Muscle of back (tissue), 11 donors: ENCODE results near the gene RECQL5. TPM values are rescaled to one million over a fixed set of nuclear protein-coding genes. Genes with fewer than 3 reads are reported as not detected.

Source experiments
- DNase-seq, 3 donors: peaks; one replicate each; pipeline versions ENCODE4 v3.0.0 to v3.0.0-alpha.2; 2013
- polyA plus RNA-seq, 10 donors: library from polyadenylated mRNA; unstranded; fragments of 120-200 nt; gene quantifications; one replicate each; pipeline ENCODE4 v1.2.1, GENCODE V29; 2013; ENCODE audit not compliant: insufficient read length in 10 of 10

Gene RECQL5
- polyA plus RNA-seq, 10 donors, result 9.6 to 20.9 (median 14.1) TPM

DNA sequence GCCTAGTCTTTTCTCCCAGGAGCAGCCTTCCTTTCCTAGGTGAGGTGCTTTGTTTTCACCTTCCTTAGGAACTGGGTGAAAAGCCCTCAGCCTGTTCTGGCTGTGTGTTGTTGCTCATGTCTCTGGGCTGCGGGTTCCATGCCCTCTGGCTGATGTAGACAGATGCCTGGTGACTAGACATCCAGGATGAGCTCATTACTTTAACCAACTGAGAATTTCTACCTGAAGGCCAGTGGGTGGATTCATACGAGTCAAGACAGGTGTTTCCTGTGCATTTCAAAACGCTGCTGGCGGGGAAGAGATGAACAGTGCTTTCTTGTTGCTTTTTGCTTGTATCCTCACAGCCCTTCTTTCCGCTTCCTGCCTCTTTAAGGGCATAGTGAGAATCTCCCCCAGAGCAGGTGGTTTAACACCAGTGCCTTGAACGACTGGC, 22.5 kb upstream of the RECQL5 start:
- no peak for DNase-seq

DNA sequence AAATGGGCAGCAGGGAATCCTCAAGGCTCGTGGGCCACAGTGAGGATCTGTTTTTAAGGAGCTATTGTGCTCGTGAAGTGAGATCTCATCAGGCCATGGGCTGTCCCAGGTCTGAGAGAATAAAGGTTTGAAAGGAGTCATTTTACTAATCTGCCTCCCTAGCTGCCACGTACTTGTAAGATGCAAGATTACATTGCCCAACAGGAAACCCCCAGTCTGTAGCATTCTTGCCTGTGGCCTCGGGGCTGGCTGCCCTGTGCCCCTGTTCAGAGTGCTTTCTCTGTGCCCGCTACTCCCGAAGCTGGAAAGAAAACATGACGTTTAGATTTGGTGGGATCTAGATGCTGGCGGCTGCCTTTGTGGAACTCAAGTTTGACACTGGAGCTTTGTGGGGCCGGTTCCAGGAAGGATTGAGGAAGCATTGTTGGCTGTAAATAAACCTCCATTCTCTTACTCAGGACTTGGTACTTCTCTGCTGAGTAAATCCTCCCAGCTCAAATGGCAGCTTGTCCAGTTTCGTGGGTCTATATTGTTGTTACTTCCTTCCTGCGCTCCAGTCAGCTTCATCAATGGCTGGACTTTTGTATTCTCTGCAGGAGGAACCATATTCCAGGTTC, 21.4 kb upstream of the RECQL5 start:
- DNase-seq, result no peak

DNA sequence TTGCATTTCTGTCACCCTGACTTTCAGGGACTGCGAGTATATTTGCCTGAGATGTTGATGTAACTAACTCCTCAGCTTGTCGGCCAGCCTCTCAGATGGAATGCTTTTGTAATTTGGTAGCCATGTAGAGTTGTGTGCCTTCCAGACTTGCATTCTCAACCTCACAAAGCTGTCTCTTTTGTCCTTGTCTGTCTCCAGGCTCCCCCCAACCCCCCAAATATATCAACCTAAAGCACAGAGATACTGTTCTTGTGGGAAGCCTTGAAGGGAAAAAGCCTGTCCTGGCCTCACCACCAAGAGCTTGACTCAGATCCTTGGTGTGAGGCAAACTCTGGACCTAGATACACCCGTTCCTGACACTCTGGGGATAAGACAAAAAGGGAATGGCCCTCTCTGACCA, 18.5 kb upstream of the RECQL5 start:
- DNase-seq, result no peak

DNA sequence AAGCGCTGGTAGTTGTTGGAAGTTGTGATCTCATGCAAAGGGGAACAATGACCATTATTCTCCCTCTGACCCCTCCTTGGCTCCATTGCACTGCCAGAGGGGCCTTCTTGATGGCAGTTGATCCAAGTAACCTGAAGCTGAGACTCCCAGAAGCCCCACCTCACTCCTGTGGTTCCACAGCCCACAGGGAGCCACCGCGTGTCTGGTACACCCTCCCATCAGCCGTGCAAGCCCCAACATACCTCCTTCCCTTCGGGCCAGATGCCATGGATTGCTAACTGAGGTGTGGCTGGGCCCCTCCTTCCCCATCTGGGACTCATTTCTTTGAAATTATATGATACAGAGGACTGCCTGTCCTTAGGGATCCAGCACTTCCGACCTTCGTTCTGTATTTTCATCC, 18.0 kb upstream of the RECQL5 start:
- DNase-seq, result no peak

DNA sequence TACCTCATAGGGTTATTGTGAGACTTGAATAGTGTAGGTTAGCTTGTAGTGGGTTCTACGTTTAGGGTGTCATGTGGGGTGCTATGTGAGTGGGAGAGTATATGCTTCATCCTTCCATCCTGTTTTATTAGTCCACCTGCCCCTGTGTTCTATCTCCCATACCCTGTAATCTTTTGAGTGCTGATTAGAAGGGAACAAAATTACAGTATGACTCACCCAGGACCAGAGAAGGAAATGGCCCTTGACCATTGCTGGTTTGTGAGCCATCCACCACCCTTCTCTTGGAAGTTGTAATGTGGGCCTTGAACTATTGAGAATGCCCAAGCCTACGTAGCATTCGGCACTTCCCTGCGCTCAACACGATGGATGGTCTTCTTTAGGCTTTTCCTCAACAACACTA, 17.3 kb upstream of the RECQL5 start:
- DNase-seq, result no peak

DNA sequence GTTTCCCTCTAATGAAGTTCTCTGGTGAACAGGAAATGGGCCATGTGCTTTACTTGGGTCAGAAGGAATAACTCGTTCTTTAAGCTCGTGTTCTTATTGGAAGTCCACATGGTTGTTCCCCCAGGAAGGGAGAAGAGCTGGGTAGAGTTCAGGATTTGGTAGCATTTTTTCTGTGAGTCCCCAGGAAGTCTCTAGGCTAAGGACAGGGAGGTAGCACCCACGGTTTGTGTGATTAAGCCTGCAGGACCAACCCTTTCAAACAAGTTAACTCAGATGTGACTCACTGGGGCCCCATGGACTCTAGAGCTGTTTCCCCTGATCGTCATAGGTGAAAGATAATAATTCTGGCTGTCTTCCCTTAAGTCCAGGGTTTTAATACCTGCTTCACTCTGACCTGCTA, 16.6 kb upstream of the RECQL5 start:
- no peak for DNase-seq

DNA sequence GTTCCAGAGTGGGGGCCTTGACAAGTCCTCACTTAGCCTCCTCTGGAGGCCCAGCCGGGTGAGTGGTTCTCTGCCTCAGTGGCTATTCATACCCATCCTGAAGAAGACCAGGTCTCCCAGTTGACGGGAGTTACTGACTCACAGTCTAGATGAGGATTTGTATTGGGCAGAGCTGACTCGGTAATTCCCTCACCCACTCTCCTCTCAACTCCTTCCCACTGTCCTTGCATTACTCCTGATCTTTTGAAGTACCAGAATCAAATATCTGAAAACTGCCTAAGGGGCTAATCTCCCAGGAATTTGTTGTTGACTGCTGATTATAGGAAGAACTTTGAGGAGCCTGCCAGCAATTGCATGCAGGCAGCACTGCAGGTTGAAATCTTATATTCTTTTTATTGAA, 14.3 kb upstream of the RECQL5 start:
- DNase-seq, result no peak

DNA sequence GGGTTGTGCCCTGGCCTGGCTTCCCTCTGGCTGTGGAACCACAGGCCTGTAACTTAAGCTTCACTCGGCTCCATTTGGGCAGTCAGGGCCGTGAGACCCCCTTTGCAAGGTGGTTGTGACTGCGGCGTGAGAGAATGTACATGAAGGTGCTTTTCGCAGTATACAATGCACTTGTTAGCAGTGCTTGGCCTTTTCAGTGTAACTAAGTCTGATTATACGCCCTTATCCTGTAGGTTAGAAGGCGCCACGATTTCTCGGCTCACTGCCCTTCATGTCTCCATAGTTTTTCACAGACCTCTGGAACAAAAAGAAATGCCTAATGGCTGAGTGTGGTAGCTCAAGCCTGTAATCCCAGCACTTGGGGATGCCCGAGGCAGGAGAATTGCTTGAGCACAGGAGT, 13.5 kb upstream of the RECQL5 start:
- DNase-seq, result no peak

DNA sequence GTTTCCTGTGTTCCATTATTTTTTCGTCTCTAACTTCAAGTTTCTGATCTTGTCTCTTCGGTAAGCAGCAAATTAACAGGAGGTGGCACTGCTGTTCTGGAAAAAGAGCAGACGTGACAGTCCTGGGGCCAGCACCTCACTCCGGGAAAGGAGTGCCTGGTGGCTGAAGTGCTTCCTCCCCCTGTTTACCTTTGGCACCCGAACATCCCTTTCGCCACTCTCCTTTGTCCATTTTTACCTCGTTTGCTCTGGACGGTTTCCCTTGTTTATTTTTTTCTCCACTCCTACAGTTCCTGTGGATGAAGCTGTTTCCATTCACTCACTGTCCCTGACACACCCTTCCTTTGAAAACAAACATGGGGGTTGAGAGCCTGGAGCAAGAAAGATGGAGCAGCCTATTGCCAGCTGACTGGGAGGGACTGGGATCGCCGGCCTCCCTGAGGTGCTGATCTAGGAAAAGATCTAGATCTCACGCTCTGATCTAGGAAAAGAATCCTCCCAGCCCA, 12.8 kb upstream of the RECQL5 start:
- DNase-seq, result no peak

DNA sequence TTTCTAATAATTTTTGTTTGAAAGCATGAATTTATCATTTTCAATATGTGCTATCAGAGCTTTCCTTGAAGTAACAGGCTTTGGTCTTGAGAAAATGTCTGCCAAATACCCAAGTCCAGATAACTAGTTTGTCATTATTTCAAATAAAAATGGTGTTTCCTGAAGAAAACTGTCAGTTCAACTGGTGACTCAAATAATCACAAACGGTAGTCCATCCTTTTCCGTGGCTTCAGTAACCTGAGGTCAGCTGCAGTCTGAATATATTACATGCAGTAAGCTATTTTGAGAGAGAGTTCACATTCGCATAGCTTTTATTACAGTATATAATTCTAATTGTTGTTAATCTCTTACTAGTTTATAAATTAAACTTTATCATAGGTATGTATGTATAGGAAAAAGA, 9.5 kb upstream of the RECQL5 start:
- no peak for DNase-seq

DNA sequence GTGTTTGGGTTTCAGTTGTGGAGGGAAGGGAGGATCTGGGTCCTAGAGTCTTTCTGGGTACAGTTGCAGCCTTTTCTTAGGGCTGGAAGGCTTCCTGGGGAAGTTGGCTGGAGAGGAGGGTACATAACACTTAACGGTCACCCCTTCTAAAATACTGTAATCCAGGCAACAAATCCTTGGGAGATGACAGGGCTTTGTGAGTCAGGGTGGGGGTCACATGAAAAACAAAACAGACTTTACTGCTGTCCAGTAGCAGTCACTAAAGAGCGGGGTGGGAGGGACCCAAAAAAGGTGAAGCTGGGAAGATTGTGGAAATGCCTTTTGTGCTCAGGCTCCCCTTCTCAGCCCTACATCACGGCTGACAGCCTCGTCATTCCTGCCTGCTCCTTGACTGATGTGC, 6.5 kb upstream of the RECQL5 start:
- DNase-seq, result no peak

DNA sequence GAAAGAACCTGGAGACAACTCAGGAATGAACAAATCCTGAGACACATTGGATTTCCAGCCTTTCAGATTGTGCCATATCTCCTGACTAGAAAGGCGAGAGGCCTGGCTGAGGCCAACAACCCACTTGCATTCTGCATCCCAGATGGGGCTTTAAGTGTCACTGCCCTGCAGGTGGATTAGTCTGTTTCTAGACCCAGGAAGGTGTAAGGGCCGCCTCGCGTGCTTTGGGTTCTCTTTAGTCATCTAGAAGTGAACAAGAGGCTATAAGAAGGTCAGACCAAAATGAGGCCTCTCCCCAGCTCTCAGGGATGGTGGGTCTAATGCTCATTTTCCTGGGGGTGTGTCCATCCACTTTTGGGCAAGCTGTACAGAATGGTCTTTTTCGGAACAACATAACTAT, 5.1 kb upstream of the RECQL5 start:
- no peak for DNase-seq

DNA sequence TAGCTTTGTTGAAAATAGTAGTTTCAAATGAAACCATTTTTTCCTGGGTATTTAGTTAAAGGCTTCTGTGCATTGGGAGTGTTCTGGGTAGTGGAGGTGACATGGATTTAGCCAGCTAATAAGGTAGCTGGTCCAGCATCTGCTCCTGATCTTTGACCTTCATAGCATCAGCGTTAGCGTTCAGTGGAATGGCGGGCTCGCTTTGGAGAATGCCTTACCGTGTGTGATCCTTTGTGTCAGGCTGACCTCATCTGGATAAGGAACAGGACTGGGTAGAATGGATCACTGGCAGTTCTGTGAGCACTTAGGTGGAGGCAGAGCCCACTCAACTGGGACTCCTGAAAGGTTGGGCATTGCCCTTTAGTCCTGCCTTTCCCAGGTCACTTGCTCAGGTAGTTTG, 3.9 kb upstream of the RECQL5 start:
- no peak for DNase-seq

DNA sequence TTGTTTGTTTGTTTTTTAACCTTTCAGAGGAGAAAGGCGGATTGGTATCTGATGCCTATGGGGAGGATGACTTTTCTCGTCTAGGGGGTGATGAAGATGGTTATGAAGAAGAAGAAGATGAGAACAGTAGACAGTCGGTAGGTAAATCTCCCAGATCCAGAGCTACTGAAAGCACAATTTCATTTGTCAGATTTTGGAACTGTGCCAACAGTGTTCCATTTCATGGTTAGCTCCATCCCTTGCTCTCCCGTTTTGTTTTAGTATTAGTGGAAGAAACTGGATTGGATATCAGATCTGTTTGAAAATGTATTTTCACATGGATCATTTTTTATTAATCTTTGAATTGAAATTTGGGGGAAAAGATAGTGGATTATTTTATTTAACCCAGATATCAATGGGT, 1.5 kb upstream of the RECQL5 start:
- DNase-seq, result no peak

DNA sequence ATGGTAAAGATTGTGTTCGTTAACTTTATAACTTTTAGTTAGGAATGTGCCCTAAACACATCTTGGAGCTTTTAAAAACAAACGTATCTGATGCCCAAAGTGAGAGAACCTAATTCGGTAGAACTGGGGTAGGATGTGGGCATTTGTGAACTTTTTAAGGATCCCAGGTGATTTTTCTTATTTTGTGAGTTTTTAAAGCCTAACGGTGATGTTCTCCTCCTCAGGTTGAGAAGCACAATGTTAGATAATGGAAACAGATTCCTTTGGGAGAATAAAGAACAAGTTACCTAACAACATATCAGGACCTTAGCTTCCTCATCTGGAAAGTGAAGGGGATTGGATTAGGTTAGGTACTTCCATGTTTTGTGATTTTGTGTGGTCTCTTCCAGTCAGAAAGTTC, 871 bp upstream of the RECQL5 start:
- DNase-seq, result no peak

DNA sequence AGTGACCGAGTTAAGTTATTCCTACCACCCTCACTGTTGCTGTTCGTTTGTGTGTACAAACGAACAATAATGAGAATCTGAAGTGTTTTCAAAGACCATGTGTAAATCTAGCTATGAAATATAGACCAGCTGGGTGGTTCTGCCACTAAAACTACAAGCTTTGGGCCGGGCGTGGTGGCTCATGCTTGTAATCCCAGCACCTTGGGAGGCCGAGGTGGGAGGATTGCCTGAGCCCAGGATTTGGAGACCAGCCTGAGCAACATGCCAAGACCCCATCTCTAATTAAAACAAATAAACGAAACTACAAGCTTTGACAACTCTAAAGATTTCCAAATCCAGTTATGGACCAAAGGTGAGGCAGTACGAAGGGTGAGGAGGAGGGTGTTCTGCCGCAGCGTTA, 973 bp downstream of the RECQL5 start:
- DNase-seq, result no peak

DNA sequence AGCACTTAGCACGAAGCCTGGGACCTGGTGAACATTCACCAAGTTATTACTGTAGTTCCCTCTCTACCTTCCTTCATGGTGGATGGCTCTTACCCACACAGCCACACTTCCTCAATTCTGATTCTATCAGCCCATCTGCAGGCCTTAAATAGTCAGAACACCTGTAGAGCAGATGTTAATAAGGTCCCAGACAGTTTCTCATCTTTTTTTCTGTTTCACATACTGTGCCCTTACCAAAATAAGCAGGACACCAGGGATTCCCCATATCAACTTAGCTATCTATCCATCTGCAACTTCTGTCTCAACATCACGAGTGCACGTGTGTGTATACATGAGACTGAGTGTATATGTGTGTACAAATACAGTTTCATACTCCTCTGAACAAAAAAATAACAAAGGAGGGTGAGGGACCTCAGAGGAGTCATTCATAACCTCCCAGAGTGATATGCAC, 2.8 kb downstream of the RECQL5 start:
- DNase-seq, result no peak

DNA sequence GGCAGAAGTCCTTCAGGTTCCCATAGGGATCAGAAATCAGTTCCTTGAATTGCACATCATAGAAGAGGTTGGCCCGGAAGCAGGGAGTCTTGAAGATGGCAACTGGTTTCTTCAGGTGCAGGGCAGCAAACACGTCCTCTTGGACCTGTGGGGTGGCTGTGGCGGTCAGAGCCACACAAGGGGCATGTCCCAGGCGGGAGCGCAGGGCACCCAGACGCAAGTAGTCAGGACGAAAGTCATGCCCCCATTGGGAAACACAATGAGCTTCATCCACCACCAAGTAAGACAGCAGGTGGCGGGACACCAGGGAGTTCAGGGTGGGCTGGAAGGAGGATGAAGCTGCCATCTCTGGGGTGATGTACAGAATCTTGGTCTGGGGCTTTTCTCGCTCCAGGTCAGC, 4.4 kb downstream of the RECQL5 start:
- no peak for DNase-seq

DNA sequence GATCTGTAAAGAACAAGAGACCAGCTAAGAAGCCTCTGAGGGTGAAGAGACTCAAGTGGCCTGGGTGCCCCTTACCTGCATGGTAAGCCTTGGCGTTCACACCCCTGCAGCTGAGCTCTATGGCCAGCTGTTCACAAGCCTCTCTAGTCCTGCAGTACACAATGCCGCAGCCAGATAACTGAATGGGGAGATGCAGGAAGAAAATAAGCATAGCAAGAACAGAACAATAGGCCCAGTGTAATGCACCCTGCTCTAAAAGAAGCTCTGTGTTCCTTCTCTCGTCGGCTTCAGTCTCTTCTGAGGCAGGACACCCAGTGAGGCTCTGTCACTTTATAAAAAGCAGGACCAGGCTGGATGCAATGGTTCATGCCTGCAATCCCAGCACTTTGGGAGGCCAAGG, 5.4 kb downstream of the RECQL5 start:
- DNase-seq, result no peak

DNA sequence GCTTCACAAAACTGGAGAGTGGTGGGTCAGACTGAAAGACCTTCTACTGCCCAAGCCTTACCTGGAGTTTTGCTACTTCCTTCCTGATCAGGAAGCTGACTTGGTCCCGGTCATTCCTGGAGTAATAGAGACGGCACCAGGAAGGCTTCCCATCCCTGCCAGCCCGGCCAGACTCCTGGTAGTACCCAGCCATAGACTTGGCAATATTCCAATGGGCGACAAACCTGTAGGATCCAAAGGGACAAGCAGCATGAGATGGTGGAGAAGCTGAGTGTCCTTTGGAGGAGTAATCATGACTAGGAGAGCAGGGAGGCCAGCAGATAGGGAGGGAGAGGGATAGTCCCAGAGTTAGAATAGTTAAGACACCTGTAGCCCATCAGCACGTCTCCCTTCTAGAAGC, 8.7 kb downstream of the RECQL5 start:
- no peak for DNase-seq

DNA sequence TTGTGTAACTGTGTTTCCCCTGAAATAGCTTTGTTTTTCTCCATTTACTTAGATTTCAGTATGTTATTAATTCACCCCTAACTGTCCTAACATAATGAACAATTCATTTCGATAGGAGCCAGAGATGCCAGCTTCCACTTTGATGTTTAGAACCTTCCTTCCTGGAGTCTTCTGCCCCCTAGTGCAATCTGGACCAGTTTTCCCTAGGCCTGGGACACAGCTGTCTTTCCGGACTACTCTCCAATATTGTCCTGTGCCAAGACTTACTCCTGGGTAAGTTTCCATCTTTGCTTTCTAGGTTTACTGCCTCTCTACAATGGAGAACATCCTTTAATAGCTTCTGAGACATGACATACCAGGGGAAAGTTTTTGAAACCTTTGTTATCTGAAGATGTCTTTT, 12.8 kb downstream of the RECQL5 start:
- DNase-seq, result no peak

DNA sequence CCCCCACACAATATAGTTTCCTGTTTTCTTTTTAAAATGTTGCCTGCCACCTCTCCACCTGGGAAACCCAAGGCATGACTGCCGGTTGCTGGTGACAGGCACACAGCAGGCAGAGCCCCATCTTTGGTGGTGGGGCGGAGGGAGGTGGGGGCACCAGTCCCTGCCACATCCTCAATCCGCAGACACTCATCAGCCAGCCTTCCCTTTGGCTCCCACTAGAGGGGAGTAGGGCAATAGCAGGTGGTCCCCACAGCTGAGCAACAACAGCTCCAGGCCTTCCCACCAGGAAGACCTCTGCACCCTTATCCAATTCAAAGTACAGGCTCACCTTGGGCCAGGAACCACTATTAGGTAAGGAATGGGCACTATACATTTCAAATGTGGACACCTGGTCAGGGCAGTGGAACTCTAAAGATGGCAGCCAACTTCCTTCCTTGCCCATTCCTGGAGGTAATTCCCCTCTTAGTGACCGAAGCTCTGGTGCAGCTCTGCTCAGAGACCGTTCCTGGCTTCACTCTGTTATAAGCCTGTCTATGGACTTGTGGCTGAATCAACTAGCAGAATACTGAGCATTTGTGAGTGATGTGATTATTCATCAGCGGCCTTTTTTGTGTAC, 13.9 kb downstream of the RECQL5 start:
- DNase-seq, result peak in 1 of 3 donors; percentile 49

DNA sequence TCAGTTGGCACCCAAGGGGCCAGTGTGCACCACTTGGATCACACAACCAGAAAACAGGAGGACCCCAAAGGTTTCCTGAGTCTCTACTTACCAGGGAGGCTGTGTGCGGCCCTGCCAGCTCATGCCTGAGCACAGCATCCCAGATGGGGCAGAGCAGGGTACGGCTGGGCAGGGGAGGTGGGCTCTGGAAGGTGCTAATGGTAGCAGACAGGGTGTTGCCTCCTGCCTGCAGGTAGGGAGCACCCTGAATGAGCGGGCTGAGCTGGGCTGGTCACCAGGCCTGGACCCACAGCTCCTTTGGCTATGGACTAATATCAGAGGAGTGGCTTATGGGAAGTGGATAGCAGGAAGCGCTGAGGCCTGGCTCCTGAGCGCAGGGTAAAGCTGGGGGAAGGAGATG, 14.6 kb downstream of the RECQL5 start:
- DNase-seq, result no peak

DNA sequence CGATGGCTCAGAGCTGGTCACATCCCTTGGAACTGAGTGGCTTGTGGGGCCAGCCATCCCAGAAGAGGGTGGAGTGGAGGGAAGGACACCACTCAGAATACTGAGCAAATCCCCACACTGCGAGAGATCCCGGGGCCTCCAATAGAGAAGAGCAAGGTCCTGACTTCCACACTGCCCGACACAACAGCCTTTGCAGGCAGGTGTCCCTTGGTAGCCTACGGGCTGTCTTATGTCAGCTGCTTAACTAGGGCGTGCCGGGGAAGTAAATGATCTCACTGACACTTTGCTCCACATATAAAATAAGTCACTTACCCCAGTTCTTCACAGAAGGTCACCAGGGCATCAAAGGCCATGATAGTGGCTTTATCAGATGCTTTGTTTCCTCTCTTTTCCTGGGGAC, 16.1 kb downstream of the RECQL5 start:
- no peak for DNase-seq
